HG03025 (cell line): ENCODE results near the gene KCNJ6.
"Not testable (repeated sequence)": the region's sequence is repeated elsewhere in the genome, so short reads cannot be mapped to it uniquely, and the experiment has no call there.

Experiments used
- ATAC-seq: cut with Tn5 transposase; IDR thresholded peaks from one replicate; pipeline ENCODE4 v1.9.1; 2021; ENCODE audit warnings: mild to moderate bottlenecking, moderate library complexity; ENCODE audit not compliant: unreplicated experiment, low FRiP score

The KCNJ6 gene

GRCh38 chr21:37587203-37587602, 329.1 kb downstream of the KCNJ6 start:
- no peak for ATAC-seq

GRCh38 chr21:37582590-37582989, 333.7 kb downstream of the KCNJ6 start:
- no peak for ATAC-seq

GRCh38 chr21:37580666-37581065, 335.6 kb downstream of the KCNJ6 start:
- no peak for ATAC-seq

GRCh38 chr21:37579356-37579755, 336.9 kb downstream of the KCNJ6 start:
- no peak for ATAC-seq

- no peak for ATAC-seq
Observed at GRCh38 chr21:37578471-37579126, 337.7 kb downstream of the KCNJ6 start.

GRCh38 chr21:37576929-37577328, 339.3 kb downstream of the KCNJ6 start:
- ATAC-seq: not testable (repeated sequence)

- no peak for ATAC-seq
Observed at GRCh38 chr21:37575580-37575979, 340.7 kb downstream of the KCNJ6 start.

- ATAC-seq: no peak
Observed at GRCh38 chr21:37574751-37575150, 341.5 kb downstream of the KCNJ6 start.

- no peak for ATAC-seq
Observed at GRCh38 chr21:37574316-37574715, 341.9 kb downstream of the KCNJ6 start.

- ATAC-seq: no peak
Observed at GRCh38 chr21:37571442-37571841, 344.8 kb downstream of the KCNJ6 start.

- no peak for ATAC-seq
Observed at GRCh38 chr21:37568916-37569315, 347.3 kb downstream of the KCNJ6 start.

GRCh38 chr21:37568415-37568814, 347.8 kb downstream of the KCNJ6 start:
- ATAC-seq: no peak

- ATAC-seq: no peak
Observed at GRCh38 chr21:37566790-37567615, 349.3 kb downstream of the KCNJ6 start.

- no peak for ATAC-seq
Observed at GRCh38 chr21:37565530-37566223, 350.6 kb downstream of the KCNJ6 start.

GRCh38 chr21:37564924-37565529, 351.2 kb downstream of the KCNJ6 start:
- ATAC-seq: no peak

- ATAC-seq: peak; percentile 36
Observed at GRCh38 chr21:37564341-37564923, 351.8 kb downstream of the KCNJ6 start.

GRCh38 chr21:37563641-37564340, 352.5 kb downstream of the KCNJ6 start:
- ATAC-seq: peak; percentile 85

GRCh38 chr21:37562920-37563640, 353.2 kb downstream of the KCNJ6 start:
- peak; percentile 21 for ATAC-seq
